H9 (cell line): Measurements from ENCODE around the gene KRTAP5-9. TPM values are rescaled to one million over a fixed set of nuclear protein-coding genes. Genes with fewer than 3 reads are reported as not detected.

Source experiments
- DNase-seq: peaks from one replicate; pipeline ENCODE4 v3.0.0-alpha.2; 2017
- H2AFZ ChIP-seq: one replicate; pipeline ENCODE4 v1.6.1; 2013; ENCODE audit warnings: mild to moderate bottlenecking, low read length, control low read depth, moderate library complexity
- H2AK5ac ChIP-seq: 2 replicates; pipeline ENCODE4 v1.6.1; 2013; ENCODE audit warnings: low read length, control low read depth, mixed read lengths; ENCODE audit not compliant: insufficient read length
- H2BK120ac ChIP-seq: one replicate; pipeline ENCODE4 v1.6.1; 2013; ENCODE audit warnings: low read depth, mild to moderate bottlenecking, low read length, control low read depth, inconsistent platforms; ENCODE audit not compliant: poor library complexity, severe bottlenecking
- H2BK12ac ChIP-seq: 2 replicates; pipeline ENCODE4 v1.6.1; 2013; ENCODE audit warnings: low read length, control low read depth, mixed read lengths, low read depth; ENCODE audit not compliant: insufficient read length
- H2BK15ac ChIP-seq: 2 replicates; pipeline ENCODE4 v1.6.1; 2013; ENCODE audit warnings: low read depth, low read length, control low read depth
- H2BK20ac ChIP-seq: one replicate; pipeline ENCODE4 v1.6.1; 2013; ENCODE audit warnings: low read depth, mild to moderate bottlenecking, low read length, control low read depth, inconsistent platforms; ENCODE audit not compliant: poor library complexity, severe bottlenecking
- H2BK5ac ChIP-seq: 2 replicates; pipeline ENCODE4 v1.6.1; 2013; ENCODE audit warnings: low read length, control low read depth, mixed read lengths; ENCODE audit not compliant: insufficient read length
- H3K14ac ChIP-seq: 2 replicates; pipeline ENCODE4 v1.6.1; 2013; ENCODE audit warnings: low read length, control low read depth; ENCODE audit not compliant: insufficient read depth
- H3K18ac ChIP-seq: 2 replicates; pipeline ENCODE4 v1.6.1; 2013; ENCODE audit warnings: low read depth, mild to moderate bottlenecking, mixed read lengths, low read length, control low read depth; ENCODE audit not compliant: insufficient read length
- H3K23ac ChIP-seq: 2 replicates; pipeline ENCODE4 v1.6.1; 2013; ENCODE audit warnings: low read length, control low read depth, mixed read lengths, low read depth; ENCODE audit not compliant: insufficient read length
- H3K23me2 ChIP-seq: 2 replicates; pipeline ENCODE4 v1.6.1; 2013; ENCODE audit warnings: low read depth, mild to moderate bottlenecking, mixed read lengths, low read length, control low read depth; ENCODE audit not compliant: insufficient read length, poor library complexity, severe bottlenecking
- H3K27ac ChIP-seq: 2 replicates; pipeline ENCODE4 v1.5.1; 2013; ENCODE audit warnings: low read length, control low read depth, mixed read lengths, low read depth; ENCODE audit not compliant: insufficient read length
- H3K27me3 ChIP-seq: 2 replicates; pipeline ENCODE4 v1.6.1; 2013; ENCODE audit warnings: low read length, control low read depth, inconsistent platforms; ENCODE audit not compliant: insufficient read depth
- H3K4ac ChIP-seq: 2 replicates; pipeline ENCODE4 v1.6.1; 2013; ENCODE audit warnings: low read depth, mild to moderate bottlenecking, control low read depth, inconsistent platforms, low read length, moderate library complexity
- H3K4me1 ChIP-seq: 2 replicates; pipeline ENCODE4 v1.6.1; 2013; ENCODE audit warnings: low read length, control low read depth, inconsistent platforms; ENCODE audit not compliant: insufficient read depth
- H3K4me2 ChIP-seq: 2 replicates; pipeline ENCODE4 v1.6.1; 2013; ENCODE audit warnings: low read length, control low read depth, mixed read lengths; ENCODE audit not compliant: insufficient read length, insufficient read depth
- H3K56ac ChIP-seq: 2 replicates; pipeline ENCODE4 v1.6.1; 2013; ENCODE audit warnings: low read depth, mild to moderate bottlenecking, mixed read lengths, low read length, control low read depth; ENCODE audit not compliant: insufficient read length
- H3K79me1 ChIP-seq: 2 replicates; pipeline ENCODE4 v1.6.1; 2013; ENCODE audit warnings: low read depth, mild to moderate bottlenecking, moderate library complexity, low read length, control low read depth, inconsistent platforms; ENCODE audit not compliant: insufficient read depth, poor library complexity, severe bottlenecking
- H3K79me2 ChIP-seq: 2 replicates; pipeline ENCODE4 v1.6.1; 2013; ENCODE audit warnings: low read length, control low read depth, inconsistent platforms; ENCODE audit not compliant: insufficient read depth
- H3K9ac ChIP-seq: 2 replicates; pipeline ENCODE4 v1.6.1; 2013; ENCODE audit warnings: low read length, control low read depth, mixed read lengths; ENCODE audit not compliant: insufficient read length; ENCODE audit errors: extremely low read depth
- H3K9me3 ChIP-seq: one replicate; pipeline ENCODE4 v1.6.1; 2013; ENCODE audit warnings: low read depth, low read length, inconsistent platforms; ENCODE audit not compliant: control insufficient read depth
- H3T11ph ChIP-seq: one replicate; pipeline ENCODE4 v1.6.1; 2013; ENCODE audit warnings: mild to moderate bottlenecking, low read length, control low read depth, inconsistent platforms
- H4K20me1 ChIP-seq: one replicate; pipeline ENCODE4 v1.6.1; 2013; ENCODE audit not compliant: control insufficient read depth, insufficient read length, insufficient read depth
- H4K5ac ChIP-seq: 2 replicates; pipeline ENCODE4 v1.6.1; 2013; ENCODE audit warnings: low read depth, mild to moderate bottlenecking, mixed read lengths, low read length, control low read depth; ENCODE audit not compliant: insufficient read length
- H4K8ac ChIP-seq: replicated peaks from 2 replicates; pipeline ENCODE4 v1.6.1; 2013; ENCODE audit warnings: low read length, control low read depth, mixed read lengths, low read depth; ENCODE audit not compliant: insufficient read length
- H4K91ac ChIP-seq: 2 replicates; pipeline ENCODE4 v1.6.1; 2013; ENCODE audit warnings: low read depth, mild to moderate bottlenecking, moderate library complexity, mixed read lengths, low read length, control low read depth; ENCODE audit not compliant: insufficient read length
- H3K27ac Mint-ChIP-seq, 3 experiments: 2 replicates in 2 of 3; 3 replicates in 1 of 3; pipeline ENCODE4 v1.8.0; 2020 to 2021; ENCODE audit warnings: mixed read lengths in 3 of 3, mild to moderate bottlenecking in 1 of 3, moderate library complexity in 1 of 3
- H3K27me3 Mint-ChIP-seq: 2 replicates; pipeline ENCODE4 v1.8.0; 2021; ENCODE audit warnings: low read depth, mild to moderate bottlenecking, moderate library complexity, mixed read lengths
- H3K36me3 Mint-ChIP-seq, 3 experiments: 2 replicates in 2 of 3; 3 replicates in 1 of 3; pipeline ENCODE4 v1.8.0; 2020 to 2021; ENCODE audit warnings: low read depth in 3 of 3, mixed read lengths in 3 of 3; ENCODE audit not compliant: insufficient read depth in 1 of 3
- H3K4me1 Mint-ChIP-seq, 2 experiments: 2 replicates each; pipeline ENCODE4 v1.8.0; 2020; ENCODE audit warnings: mixed read lengths in 2 of 2
- H3K4me3 Mint-ChIP-seq, 2 experiments: 2 replicates in 1 of 2; 3 replicates in 1 of 2; pipeline ENCODE4 v1.8.0; 2020 to 2021; ENCODE audit warnings: mild to moderate bottlenecking in 2 of 2, mixed read lengths in 2 of 2, moderate library complexity in 1 of 2
- H3K9me3 Mint-ChIP-seq, 2 experiments: 2 replicates in 1 of 2; 3 replicates in 1 of 2; pipeline ENCODE4 v1.8.0; 2020; ENCODE audit warnings: mild to moderate bottlenecking in 2 of 2, mixed read lengths in 2 of 2, moderate library complexity in 1 of 2
- CTCF ChIP-seq: fragments of 200-600 bp; sonication (generic); conservative IDR thresholded peaks from 3 replicates; pipeline ENCODE4 v1.8.0; 2021; ENCODE audit warnings: antibody characterized with exemption, mild to moderate bottlenecking
- WGBS: extraction: QIAGEN DNeasy Blood & Tissue Kit; methylation state at CpG from one replicate; pipeline ENCODE4 v1.1.7; 2013; ENCODE audit warnings: missing lambda C conversion rate, low lambda C conversion rate, mixed read lengths; ENCODE audit not compliant: insufficient read length; ENCODE audit errors: extremely low coverage; 5-methylcytosine and 5-hydroxymethylcytosine counted together
- total RNA-seq: library from RNA; stranded (reverse); gene quantifications from 2 replicates; pipeline ENCODE4 v1.2.1, GENCODE V29; 2021

KRTAP5-9 gene
- total RNA-seq, 1 experiment from 2014 or later = not detected

GRCh38 chr11:71554996-71555395 lies 6.8 kb downstream of the KRTAP5-9 start:
- H3K4me1 Mint-ChIP-seq = peaks cover 8 to 9% of the 10 kb centered on the region in 2 experiments; a peak in 3 of 4 replicates
- Histone ChIP-seq H4K20me1 (no peaks in the 10 kb centered on the region), H3K14ac (no peak overlapping the region), H3K27ac (no peak overlapping the region), H3K4me1 (no peaks in the 10 kb centered on the region), H4K91ac (no peak overlapping the region), H3K23ac (no peak overlapping the region), H2BK15ac (no peak overlapping the region), H4K8ac (no peak overlapping the region), H3K79me2 (no peaks in the 10 kb centered on the region), H3K23me2 (no peaks in the 10 kb centered on the region), H2BK120ac (no peak overlapping the region), H3K9me3 (no peaks in the 10 kb centered on the region), H3K56ac (no peak overlapping the region), H4K5ac (no peak overlapping the region), H3K18ac (no peak overlapping the region), H3K79me1 (no peaks in the 10 kb centered on the region), H2AFZ (no peak overlapping the region), H2BK12ac (no peak overlapping the region), H2AK5ac (no peak overlapping the region), H3K9ac (no peak overlapping the region), H2BK20ac (no peak overlapping the region), H3K4me2 (no peak overlapping the region), H3K4ac (no peak overlapping the region), H3K27me3 (no peaks in the 10 kb centered on the region), H3T11ph (no peak overlapping the region), H2BK5ac (no peak overlapping the region)
- peaks cover 9% of the 10 kb centered on the region for H3K27me3 Mint-ChIP-seq
- DNase-seq = no peak
- no CpG with 5 or more reads among the region's 6 CpGs for WGBS
- no peak overlapping the region for H3K27ac Mint-ChIP-seq
- H3K9me3 Mint-ChIP-seq = peaks cover 17 to 19% of the 10 kb centered on the region in 2 experiments
- TF ChIP-seq CTCF = no peak
- peaks cover 2 to 6% (median 5%) of the 10 kb centered on the region in 3 experiments; a peak in 4 of 7 replicates for H3K36me3 Mint-ChIP-seq
- no peak overlapping the region for H3K4me3 Mint-ChIP-seq
